AG09319 (cell line): ENCODE measurements around the gene UBR1.

Source experiments
- DNase-seq: peaks from one replicate; pipeline ENCODE4 v3.0.0-alpha.2; 2010; ENCODE audit warnings: low read depth; ENCODE audit errors: extremely low read depth
- CTCF ChIP-seq: IDR thresholded peaks from 2 replicates; pipeline ENCODE4 v1.5.1; 2011; ENCODE audit warnings: low read depth, mild to moderate bottlenecking, inconsistent platforms, low read length, moderate library complexity

The UBR1 gene

DNA sequence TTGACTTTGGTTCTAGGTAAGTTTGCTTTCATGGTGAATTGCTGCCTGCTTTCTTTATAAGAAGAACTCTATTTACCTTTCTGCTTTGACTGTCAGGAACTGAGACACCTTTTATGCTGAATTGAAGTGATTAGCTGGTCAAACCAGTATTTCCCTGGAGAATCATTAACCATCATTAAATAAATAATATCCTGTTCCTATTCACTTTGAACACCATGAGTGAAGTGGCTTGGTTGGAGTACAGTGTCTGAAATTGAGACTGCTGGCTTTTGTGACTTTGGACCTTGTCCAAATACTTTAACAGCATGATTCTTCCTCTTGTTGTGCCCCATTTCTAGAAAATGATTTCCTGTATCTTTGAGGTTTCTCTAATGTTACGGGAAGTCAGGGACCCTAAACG lies 21.9 kb upstream of the UBR1 start:
- TF ChIP-seq CTCF: no peak
- DNase-seq: no peak

DNA sequence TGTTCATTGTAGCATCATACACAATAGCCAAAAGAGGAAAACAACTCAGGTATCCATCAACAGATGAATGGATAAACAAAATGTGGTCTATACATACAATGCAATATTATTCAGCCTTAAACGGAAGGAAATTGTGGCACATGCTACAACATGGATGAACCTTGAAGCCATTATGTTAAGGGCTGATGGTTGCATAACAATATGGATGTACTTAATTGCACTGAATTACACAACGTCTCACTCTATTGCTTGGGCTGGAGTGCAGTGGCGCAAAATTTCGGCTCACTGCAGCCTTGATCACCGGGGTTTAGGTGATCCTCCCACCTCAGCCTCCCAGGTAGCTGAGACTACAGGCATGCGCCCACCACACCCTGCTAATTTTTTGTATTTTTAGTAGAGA lies 20.5 kb upstream of the UBR1 start:
- TF ChIP-seq CTCF: no peak
- DNase-seq: no peak

DNA sequence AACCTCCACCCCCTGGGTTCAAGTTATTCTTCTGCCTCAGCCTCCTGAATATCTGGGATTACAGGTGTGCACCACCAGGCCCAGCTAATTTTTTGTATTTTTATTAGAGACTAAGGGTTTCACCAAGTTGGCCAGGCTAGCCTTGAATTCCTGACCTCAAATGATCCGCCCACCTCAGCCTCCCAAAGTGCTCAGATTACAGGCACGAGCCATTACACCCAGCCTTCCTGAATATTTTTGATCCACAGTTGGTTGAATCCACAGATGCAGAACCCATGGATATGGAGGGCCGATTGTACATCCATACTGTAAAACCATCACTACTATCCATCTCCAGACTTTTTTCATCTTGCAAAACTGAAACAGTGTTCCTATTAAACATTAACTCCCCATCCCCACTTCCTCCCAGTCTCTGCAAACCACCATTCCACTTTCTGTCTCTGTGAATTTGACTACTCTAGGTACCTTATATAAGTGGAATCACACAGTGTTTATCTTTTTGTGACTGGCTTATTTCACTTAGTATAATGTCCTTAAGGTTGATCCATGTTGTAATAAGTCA lies 19.3 kb upstream of the UBR1 start:
- no peak for TF ChIP-seq CTCF
- DNase-seq: no peak

- no peak for DNase-seq
These were observed 16.0 kb upstream of the UBR1 start for GRCh38 chr15:43121863-43122262.

DNA sequence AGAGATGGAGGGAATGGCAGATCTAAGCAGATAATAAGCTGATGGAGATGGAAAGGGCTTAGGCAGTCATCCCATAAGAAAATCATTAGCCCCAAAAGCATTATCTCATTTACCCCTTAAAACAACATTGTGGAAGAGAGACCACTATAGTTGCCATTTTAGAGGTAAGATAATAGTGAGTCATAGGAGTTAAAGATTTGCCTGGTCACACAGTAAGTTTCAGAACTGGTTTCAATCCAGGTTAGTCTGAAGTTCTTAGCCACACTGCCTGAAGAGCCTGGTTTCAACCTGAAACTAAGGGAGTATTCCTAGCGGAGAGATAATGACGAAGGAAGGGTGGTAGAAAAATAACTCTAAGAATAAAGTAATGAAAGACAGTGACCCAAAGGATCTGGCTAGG lies 13.0 kb upstream of the UBR1 start:
- DNase-seq: no peak
- no peak for TF ChIP-seq CTCF

More at GRCh38 chr15:43121863-43122262, 16.0 kb upstream of the UBR1 start:
- no peak for TF ChIP-seq CTCF

DNA sequence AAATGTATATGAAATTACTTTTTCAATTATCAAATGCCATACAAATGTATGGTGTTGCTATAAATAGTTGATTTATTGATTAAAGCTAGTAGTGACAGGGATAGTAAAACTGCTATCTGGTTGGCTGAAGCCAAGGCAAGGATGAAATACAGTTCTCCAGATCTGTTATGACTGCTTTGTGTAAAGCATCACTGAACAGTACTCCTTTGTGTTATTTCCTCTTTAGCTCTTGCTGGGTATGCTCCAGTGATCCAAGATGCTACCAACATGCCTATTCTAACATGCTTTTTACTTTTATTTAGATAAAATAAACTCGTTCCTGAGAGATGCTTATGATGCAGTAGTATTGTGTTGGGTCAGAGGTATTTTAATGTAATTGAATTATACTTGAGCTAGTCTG lies 12.4 kb upstream of the UBR1 start:
- no peak for TF ChIP-seq CTCF
- DNase-seq: no peak

GRCh38 chr15:43111354-43111753 lies 5.5 kb upstream of the UBR1 start:
- TF ChIP-seq CTCF: no peak
- DNase-seq: no peak
